GM21723 (cell line): ENCODE measurements around the gene TTC39C.
"Not testable (repeated sequence)": the region's sequence is repeated elsewhere in the genome, so short reads cannot be mapped to it uniquely, and the experiment has no call there.

Source experiments
- ATAC-seq: cut with Tn5 transposase; IDR thresholded peaks from one replicate; pipeline ENCODE4 v1.9.1; 2021; ENCODE audit warnings: mild to moderate bottlenecking, moderate library complexity; ENCODE audit not compliant: unreplicated experiment

The TTC39C gene

GRCh38 chr18:24015639-24016631, 1.4 kb downstream of the TTC39C start:
- ATAC-seq, result no peak

GRCh38 chr18:24016643-24017042, 2.1 kb downstream of the TTC39C start:
- no peak for ATAC-seq

GRCh38 chr18:24018299-24018886, 3.8 kb downstream of the TTC39C start:
- ATAC-seq, result no peak

- ATAC-seq, result peak; percentile 90
Observed at GRCh38 chr18:24019641-24020331, 5.2 kb downstream of the TTC39C start.

- ATAC-seq, result no peak
Observed at GRCh38 chr18:24021505-24021904, 7.0 kb downstream of the TTC39C start.

- no peak for ATAC-seq
Observed at GRCh38 chr18:24022161-24022560, 7.6 kb downstream of the TTC39C start.

- ATAC-seq, result no peak
Observed at GRCh38 chr18:24023185-24023814, 8.7 kb downstream of the TTC39C start.

- no peak for ATAC-seq
Observed at GRCh38 chr18:24024425-24024824, 9.9 kb downstream of the TTC39C start.

GRCh38 chr18:24026457-24026856, 11.9 kb downstream of the TTC39C start:
- ATAC-seq, result no peak

GRCh38 chr18:24027156-24027827, 12.7 kb downstream of the TTC39C start:
- ATAC-seq, result no peak

GRCh38 chr18:24028946-24029345, 14.4 kb downstream of the TTC39C start:
- ATAC-seq, result not testable (repeated sequence)

- no peak for ATAC-seq
Observed at GRCh38 chr18:24031318-24031717, 16.8 kb downstream of the TTC39C start.

GRCh38 chr18:24031916-24032315, 17.4 kb downstream of the TTC39C start:
- ATAC-seq, result peak; percentile 57

GRCh38 chr18:24033641-24034412, 19.3 kb downstream of the TTC39C start:
- ATAC-seq, result no peak

GRCh38 chr18:24035316-24035715, 20.8 kb downstream of the TTC39C start:
- ATAC-seq, result no peak

GRCh38 chr18:24039671-24040070, 25.1 kb downstream of the TTC39C start:
- ATAC-seq, result no peak

GRCh38 chr18:24041691-24042090, 27.1 kb downstream of the TTC39C start:
- no peak for ATAC-seq

GRCh38 chr18:24043403-24043802, 28.8 kb downstream of the TTC39C start:
- no peak for ATAC-seq

- no peak for ATAC-seq
Observed at GRCh38 chr18:24048261-24048660, 33.7 kb downstream of the TTC39C start.

- no peak for ATAC-seq
Observed at GRCh38 chr18:24049142-24049541, 34.6 kb downstream of the TTC39C start.
